Loucy (cell line): ENCODE data around the gene RNF224.

ENCODE experiments used
- H2AFZ ChIP-seq: fragments of 200-600 bp; sonication (generic); 2 replicates; pipeline ENCODE4 v1.6.0; 2016; ENCODE audit warnings: antibody characterized with exemption, mild to moderate bottlenecking, low read length, moderate library complexity
- H3F3A ChIP-seq: fragments of 200-600 bp; 2 replicates; pipeline ENCODE4 v1.6.0; 2016; ENCODE audit warnings: antibody characterized with exemption, low read depth, mild to moderate bottlenecking
- H3K27me3 ChIP-seq: fragments of 200-600 bp; sonication (generic); 2 replicates; pipeline ENCODE4 v1.6.1; 2014; ENCODE audit warnings: low read length, mild to moderate bottlenecking; ENCODE audit not compliant: insufficient read depth, poor library complexity, severe bottlenecking
- H3K36me3 ChIP-seq: fragments of 200-600 bp; sonication (generic); 2 replicates; pipeline ENCODE4 v1.6.1; 2016; ENCODE audit warnings: low read length; ENCODE audit not compliant: insufficient read depth
- H3K4me1 ChIP-seq: fragments of 200-600 bp; sonication (generic); 2 replicates; pipeline ENCODE4 v1.5.1; 2014; ENCODE audit warnings: low read length, mild to moderate bottlenecking; ENCODE audit not compliant: insufficient read depth, poor library complexity, severe bottlenecking
- H3K4me2 ChIP-seq: fragments of 200-600 bp; sonication (generic); 2 replicates; pipeline ENCODE4 v1.6.0; 2014; ENCODE audit warnings: antibody characterized with exemption, low read length, low read depth, mild to moderate bottlenecking; ENCODE audit not compliant: poor library complexity, severe bottlenecking
- H3K4me3 ChIP-seq: fragments of 200-600 bp; sonication (generic); 2 replicates; pipeline ENCODE4 v1.5.1; 2014; ENCODE audit warnings: low read length, mild to moderate bottlenecking, mixed read lengths; ENCODE audit not compliant: poor library complexity, severe bottlenecking
- H3K79me2 ChIP-seq: fragments of 200-600 bp; sonication (generic); 2 replicates; pipeline ENCODE4 v1.6.1; 2014; ENCODE audit warnings: low read length; ENCODE audit not compliant: insufficient read depth
- H3K9ac ChIP-seq: fragments of 200-600 bp; sonication (generic); 2 replicates; pipeline ENCODE4 v1.6.0; 2014; ENCODE audit warnings: mild to moderate bottlenecking, low read depth, low read length, moderate library complexity; ENCODE audit not compliant: poor library complexity, severe bottlenecking
- H3K9me2 ChIP-seq: fragments of 200-600 bp; sonication (generic); replicated peaks from 2 replicates; pipeline ENCODE4 v1.6.1; 2016; ENCODE audit warnings: low read depth, low read length, mixed read lengths
- H3K9me3 ChIP-seq: fragments of 200-600 bp; sonication (generic); 2 replicates; pipeline ENCODE4 v1.6.1; 2014; ENCODE audit warnings: mild to moderate bottlenecking, antibody characterized with exemption, low read length, low read depth; ENCODE audit not compliant: insufficient read depth
- H4K20me1 ChIP-seq: fragments of 200-600 bp; sonication (generic); 2 replicates; pipeline ENCODE4 v1.6.0; 2014; ENCODE audit warnings: antibody characterized with exemption, low read length, mild to moderate bottlenecking; ENCODE audit not compliant: insufficient read depth, poor library complexity, severe bottlenecking
- CTCF ChIP-seq: fragments of 200-600 bp; sonication (generic); conservative IDR thresholded peaks from 2 replicates; pipeline ENCODE4 v1.5.1; 2014; ENCODE audit warnings: mild to moderate bottlenecking, antibody characterized with exemption, low read length
- EZH2phosphoT487 ChIP-seq: fragments of 200-600 bp; IDR thresholded peaks from 2 replicates; pipeline ENCODE4 v1.6.1; 2018; ENCODE audit warnings: antibody characterized with exemption, mild to moderate bottlenecking, moderate library complexity, borderline replicate concordance

The RNF224 gene

GRCh38 chr9:137193771-137194170 is 33.5 kb upstream of the RNF224 start:
- no peak overlapping the region for H3K9ac ChIP-seq

GRCh38 chr9:137194388-137194787 is 32.9 kb upstream of the RNF224 start:
- Histone ChIP-seq H3K9me2 (no peaks in the 10 kb centered on the region), H3K9ac (no peak overlapping the region), H3K36me3 (peaks cover 7% of the 10 kb centered on the region; the same call in 1 of the 2 replicates), H3K9me3 (no peaks in the 10 kb centered on the region), H3K4me3 (no peak overlapping the region), H3F3A (no peaks in the 10 kb centered on the region), H3K4me2 (peak overlapping the region; percentile 27), H3K4me1 (peaks cover 25% of the 10 kb centered on the region), H3K27me3 (no peaks in the 10 kb centered on the region), H3K79me2 (peaks cover 48% of the 10 kb centered on the region), H2AFZ (no peak overlapping the region), H4K20me1 (peaks cover 23% of the 10 kb centered on the region)
- TF ChIP-seq EZH2phosphoT487 (no peak), CTCF (no peak)

More at GRCh38 chr9:137193771-137194170, 33.5 kb upstream of the RNF224 start:
- TF ChIP-seq EZH2phosphoT487: no peak
- Histone ChIP-seq H3K79me2 (peaks cover 44% of the 10 kb centered on the region), H3F3A (peaks cover 6% of the 10 kb centered on the region; the same call in 1 of the 2 replicates), H3K4me1 (peaks cover 22% of the 10 kb centered on the region), H3K36me3 (peaks cover 7% of the 10 kb centered on the region; the same call in 1 of the 2 replicates), H4K20me1 (peaks cover 19% of the 10 kb centered on the region), H3K9me3 (no peaks in the 10 kb centered on the region), H2AFZ (no peak overlapping the region), H3K27me3 (no peaks in the 10 kb centered on the region), H3K4me3 (no peak overlapping the region), H3K4me2 (peak overlapping the region; percentile 27), H3K9me2 (no peaks in the 10 kb centered on the region)

GRCh38 chr9:137194909-137195308 is 32.4 kb upstream of the RNF224 start:
- Histone ChIP-seq H3K79me2 (peaks cover 47% of the 10 kb centered on the region), H2AFZ (no peak overlapping the region), H3F3A (no peaks in the 10 kb centered on the region), H3K4me1 (peaks cover 21% of the 10 kb centered on the region), H3K4me2 (peak overlapping the region; percentile 27), H3K9me3 (no peaks in the 10 kb centered on the region), H3K27me3 (no peaks in the 10 kb centered on the region), H3K9me2 (no peaks in the 10 kb centered on the region), H4K20me1 (peaks cover 22% of the 10 kb centered on the region), H3K36me3 (peaks cover 7% of the 10 kb centered on the region; the same call in 1 of the 2 replicates), H3K9ac (no peak overlapping the region), H3K4me3 (no peak overlapping the region)
- TF ChIP-seq EZH2phosphoT487 (no peak), CTCF (no peak)

- H3K79me2 ChIP-seq: peaks cover 39% of the 10 kb centered on the region
- H3K4me1 ChIP-seq: peaks cover 16% of the 10 kb centered on the region
- peaks cover 14% of the 10 kb centered on the region for H4K20me1 ChIP-seq
- no peak overlapping the region for H3K9ac ChIP-seq
- H3K9me3 ChIP-seq: no peaks in the 10 kb centered on the region
- TF ChIP-seq CTCF (no peak), EZH2phosphoT487 (no peak)
- peak overlapping the region; percentile 27 for H3K4me2 ChIP-seq
- H3K36me3 ChIP-seq: peaks cover 7% of the 10 kb centered on the region; the same call in 1 of the 2 replicates
- H3K4me3 ChIP-seq: no peak overlapping the region
- H3F3A ChIP-seq: no peaks in the 10 kb centered on the region
- H3K27me3 ChIP-seq: no peaks in the 10 kb centered on the region
- H2AFZ ChIP-seq: no peak overlapping the region
- H3K9me2 ChIP-seq: no peaks in the 10 kb centered on the region
These were observed 31.6 kb upstream of the RNF224 start for GRCh38 chr9:137195525-137196220.
